DMS 273 treated with DMSO at 0.1 percent for 48 hours (cell line): ENCODE data around the gene KRTAP5-4.
"Not testable (repeated sequence)": the region's sequence is repeated elsewhere in the genome, so short reads cannot be mapped to it uniquely, and the experiment has no call there.

Experiments used
- DNase-seq: peaks from one replicate; lab custom pipeline; 2025; lab: John Stamatoyannopoulos, UW

Gene KRTAP5-4

DNA sequence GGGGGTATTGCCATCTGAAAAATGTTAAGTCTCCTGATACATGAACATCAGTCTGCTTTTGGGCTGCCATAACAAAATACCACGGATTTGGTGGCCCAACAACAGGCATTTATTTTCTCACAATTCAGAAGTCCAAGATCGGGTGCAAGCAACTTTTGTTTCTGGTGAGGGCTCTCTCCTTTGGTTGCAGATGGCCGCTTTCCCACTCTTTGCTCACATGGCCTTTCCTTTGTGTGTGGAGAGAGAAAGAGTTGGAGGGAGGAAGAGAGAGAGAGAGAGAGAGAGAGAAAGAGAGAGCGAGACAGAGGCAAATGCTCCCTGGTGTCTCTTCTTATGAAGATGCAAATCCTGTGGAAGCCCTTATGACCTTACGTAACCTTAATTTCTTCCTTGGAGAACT is 21.3 kb downstream of the KRTAP5-4 start:
- DNase-seq, result no peak

DNA sequence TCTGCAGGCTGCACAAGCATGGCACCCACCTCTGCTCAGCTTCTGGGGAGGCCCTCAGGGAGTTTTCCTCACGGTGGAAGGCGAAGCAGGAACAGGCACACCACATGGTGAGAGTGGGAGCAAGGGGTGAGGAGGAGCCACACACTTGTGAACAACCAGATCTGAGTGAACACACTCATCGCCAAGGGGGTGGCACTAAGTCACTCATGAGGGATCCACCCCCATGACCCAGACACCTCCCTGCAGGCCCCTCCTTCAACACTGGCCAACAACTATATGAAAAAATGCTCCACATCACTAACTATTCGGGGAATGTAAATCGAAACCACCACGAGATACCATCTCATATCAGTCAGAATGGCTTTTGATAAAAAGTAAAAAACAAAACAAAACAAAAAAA is 23.1 kb downstream of the KRTAP5-4 start:
- no peak for DNase-seq

DNA sequence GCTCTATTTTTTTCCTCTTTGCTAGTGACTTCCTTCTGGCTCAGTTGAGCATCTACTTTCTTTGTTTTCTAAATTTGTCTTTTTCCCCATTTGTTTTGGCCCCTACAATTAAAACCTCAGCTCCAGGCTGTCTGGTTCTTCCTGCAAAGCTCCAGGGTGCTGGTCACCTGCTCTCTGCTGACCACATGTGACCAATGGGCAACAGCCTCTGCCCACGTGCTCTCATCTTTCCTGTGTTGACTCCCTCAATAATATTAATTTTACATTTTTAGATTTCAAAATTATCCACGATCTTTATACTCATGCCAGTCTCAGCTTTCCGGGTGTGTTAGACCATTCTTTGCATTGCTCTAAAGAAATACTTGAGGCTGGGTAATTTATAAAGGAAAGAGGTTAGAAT is 23.5 kb downstream of the KRTAP5-4 start:
- not testable (repeated sequence) for DNase-seq

GRCh38 chr11:1597994-1598380 is 24.0 kb downstream of the KRTAP5-4 start, which contains the start of gene KRTAP5-2:
Gene KRTAP5-2 (minus strand): TSS chr11:1598294. CDS start chr11:1598250, 44 bp downstream.
- no peak for DNase-seq

GRCh38 chr11:1597331-1597993 is 24.5 kb downstream of the KRTAP5-4 start:
- no peak for DNase-seq

DNA sequence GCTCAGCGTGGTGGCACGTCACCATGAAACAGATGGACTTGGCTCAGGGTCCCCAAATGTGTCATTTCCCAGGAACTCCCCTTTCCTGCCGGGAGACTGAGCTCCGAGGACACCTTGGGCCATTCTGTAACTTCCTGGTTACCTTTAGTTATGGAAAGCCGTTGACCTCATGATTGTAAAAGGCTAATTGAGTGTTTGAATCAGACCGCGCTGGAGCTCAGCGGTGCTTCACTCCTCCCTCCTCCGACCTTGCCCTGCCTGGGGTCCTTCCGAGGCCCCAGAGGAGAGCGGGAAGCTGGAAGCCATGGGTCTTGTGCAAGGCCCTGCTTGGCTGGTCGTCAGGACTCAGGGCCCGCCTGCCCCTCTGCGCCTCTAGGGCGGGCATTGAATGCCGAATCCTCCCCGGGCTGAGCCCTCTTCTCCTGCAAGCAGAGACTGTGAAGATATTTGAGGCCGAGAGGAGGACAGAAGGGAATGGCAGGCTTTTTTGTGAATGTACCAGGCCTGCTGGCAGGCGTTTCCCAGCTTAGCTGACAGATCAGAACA is 25.3 kb downstream of the KRTAP5-4 start:
- not testable (repeated sequence) for DNase-seq

DNA sequence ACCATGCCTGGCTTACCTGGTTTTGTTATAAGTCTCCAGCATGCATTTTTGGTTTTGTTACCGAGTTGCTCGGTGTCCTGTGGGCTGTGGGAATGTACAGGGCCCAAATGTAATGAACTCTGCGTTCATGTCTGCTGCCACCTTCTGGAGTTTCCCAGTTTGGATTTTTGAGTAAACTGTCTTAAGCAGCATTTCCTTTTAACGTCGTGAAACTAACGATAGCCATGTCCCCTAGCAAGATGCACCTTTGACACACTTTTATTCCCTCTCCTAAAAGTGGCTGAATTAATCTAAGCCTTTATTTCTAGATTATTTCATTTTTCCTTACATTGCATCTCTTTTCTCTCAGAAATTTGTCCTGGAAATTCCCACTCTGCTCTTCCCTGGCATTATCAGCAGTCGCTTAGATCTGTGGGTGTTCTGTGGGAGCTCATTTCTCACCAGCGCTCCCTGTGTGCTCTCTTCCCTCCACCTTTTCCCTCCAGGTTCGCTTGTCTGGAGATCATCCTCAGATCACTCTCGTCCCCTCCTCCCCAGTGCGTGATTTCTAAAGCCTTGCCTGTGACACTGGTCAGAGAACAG is 25.9 kb downstream of the KRTAP5-4 start:
- not testable (repeated sequence) for DNase-seq

- no peak for DNase-seq
Measured at GRCh38 chr11:1592628-1593027, 29.3 kb downstream of the KRTAP5-4 start.

DNA sequence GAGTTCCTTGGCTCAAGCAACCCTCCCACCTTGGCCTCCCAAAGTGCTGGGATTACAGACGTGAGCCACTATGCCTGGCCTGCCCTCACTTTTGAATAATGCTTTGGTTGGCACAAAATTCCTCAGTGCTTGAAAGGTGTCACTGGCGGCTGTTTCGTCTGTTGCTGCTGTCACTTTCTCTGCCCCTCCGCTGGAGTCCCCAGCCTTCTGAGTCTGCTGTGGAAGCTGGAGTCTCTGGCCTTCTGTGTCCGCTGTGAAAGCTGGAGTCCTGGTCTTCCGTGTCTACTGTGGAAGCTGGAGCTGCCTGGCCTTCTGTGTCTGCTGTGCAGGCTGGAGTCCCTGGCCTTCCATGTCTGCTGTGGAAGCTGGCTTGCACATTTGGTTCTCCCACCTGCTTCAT is 31.9 kb downstream of the KRTAP5-4 start:
- DNase-seq, result no peak

GRCh38 chr11:1589191-1589963 is 32.6 kb downstream of the KRTAP5-4 start:
- not testable (repeated sequence) for DNase-seq

DNA sequence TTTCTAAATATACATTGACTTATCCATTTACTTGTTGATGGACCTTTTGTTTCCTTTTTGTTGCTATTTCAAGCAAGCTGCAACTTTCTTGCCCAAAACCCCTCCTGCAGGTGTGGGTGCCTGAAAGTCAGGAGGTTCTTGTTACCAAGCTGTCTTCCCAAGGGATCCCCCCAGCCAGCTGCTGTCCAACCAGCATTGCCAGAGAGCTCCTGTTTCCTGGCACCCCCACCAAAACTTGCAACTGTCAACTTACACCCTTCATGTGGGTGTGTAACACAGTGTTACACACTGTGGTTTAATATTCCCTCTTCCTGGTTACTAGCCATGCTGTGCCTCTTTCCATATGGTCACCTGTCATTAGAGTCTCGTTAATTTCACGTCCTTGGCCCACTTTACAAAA is 35.2 kb downstream of the KRTAP5-4 start:
- DNase-seq, result no peak

DNA sequence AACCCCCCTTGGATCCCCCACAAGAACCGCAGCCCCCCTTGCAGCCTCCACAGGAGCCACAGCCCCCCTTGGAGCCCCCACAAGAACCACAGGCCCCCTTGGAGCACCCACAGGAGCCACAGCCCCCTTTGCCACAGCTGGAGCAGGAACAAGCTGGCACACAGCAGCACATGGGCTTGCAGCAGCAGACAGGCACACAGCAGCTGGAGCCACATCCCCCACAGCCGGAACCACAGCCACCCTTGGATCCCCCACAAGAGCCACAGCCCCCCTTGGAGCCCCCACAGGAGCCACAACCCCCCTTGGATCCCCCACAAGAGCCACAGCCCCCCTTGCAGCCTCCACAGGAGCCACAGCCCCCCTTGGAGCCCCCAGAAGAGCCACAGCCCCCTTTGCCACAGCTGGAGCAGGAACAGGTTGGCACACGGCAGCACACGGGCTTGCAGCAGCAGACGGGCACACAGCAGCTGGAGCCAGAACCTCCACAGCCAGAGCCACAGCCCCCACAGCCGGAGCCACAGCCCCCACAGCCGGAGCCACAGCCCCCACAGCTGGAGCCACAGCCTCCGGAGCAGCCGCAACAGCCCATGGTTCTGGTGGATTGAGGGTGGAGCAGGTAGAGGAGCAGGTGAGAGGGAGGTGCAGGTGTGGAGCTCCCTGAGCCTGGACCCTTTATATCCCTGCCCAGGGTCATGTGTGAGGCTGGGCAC is 37.1 kb downstream of the KRTAP5-4 start, which contains the start of gene KRTAP5-1:
KRTAP5-1 (minus strand) TSS at position 623 of the 710 bp plus-strand sequence; CDS start at position 589, 34 bp downstream.
- not testable (repeated sequence) for DNase-seq

DNA sequence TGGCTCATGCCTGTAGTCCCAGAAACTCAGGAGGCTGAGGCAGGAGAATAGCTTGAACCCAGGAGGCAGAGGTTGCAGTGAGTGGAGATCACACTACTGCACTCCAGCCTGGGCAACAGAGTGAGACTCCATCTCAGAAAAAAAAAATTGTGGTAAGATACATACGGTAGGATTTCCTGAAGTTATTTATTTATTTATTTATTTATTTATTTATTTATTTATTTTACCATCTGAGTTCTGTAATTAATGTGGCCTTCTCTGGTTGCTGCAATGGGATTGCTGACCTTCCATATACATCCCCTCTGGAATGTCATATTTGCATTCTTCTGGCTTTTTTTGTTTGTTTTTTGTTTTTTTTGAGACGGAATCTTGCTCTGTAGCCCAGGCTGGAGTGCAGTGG is 39.0 kb downstream of the KRTAP5-4 start:
- not testable (repeated sequence) for DNase-seq

GRCh38 chr11:1581976-1582375 is 40.0 kb downstream of the KRTAP5-4 start:
- no peak for DNase-seq

DNA sequence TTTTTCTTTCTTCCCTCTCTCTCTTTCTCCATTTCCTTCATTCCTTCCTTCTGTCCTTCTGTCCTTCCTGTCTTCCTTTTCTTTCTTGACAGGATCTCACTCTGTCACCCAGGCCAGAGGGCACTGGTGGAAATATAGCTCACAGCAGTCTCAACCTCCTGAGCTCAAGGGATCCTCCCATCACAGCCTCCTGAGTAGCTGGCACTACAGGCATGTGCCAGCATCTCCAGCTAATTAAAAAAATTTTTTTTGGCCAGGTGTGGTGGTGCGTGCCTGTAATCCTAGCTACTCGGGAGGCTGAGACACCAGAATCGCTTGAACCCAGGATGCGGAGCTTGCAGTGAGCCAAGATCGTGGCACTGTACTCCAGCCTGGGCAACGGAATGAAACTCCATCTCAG is 45.1 kb downstream of the KRTAP5-4 start:
- no peak for DNase-seq

DNA sequence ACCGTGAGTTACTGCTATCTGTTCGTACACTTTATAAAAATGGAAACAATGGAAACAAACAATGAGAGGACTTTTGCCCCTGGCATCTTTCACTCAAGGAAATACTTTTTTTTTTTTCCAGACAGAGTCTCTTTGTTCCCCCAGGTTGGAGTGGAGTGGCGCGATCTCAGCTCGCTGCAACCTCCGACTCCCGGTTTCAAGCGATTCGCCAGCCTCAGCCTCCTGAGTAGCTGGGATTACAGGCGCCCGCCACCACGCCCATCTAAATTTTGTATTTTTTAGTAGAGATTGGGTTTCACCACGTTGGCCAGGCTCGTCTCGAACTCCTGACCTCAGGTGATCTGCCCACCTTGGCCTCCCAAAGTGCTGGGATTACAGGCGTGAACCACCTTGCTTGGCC is 46.2 kb downstream of the KRTAP5-4 start:
- DNase-seq, result not testable (repeated sequence)

GRCh38 chr11:1574933-1575242 is 47.0 kb downstream of the KRTAP5-4 start:
- no peak for DNase-seq

DNA sequence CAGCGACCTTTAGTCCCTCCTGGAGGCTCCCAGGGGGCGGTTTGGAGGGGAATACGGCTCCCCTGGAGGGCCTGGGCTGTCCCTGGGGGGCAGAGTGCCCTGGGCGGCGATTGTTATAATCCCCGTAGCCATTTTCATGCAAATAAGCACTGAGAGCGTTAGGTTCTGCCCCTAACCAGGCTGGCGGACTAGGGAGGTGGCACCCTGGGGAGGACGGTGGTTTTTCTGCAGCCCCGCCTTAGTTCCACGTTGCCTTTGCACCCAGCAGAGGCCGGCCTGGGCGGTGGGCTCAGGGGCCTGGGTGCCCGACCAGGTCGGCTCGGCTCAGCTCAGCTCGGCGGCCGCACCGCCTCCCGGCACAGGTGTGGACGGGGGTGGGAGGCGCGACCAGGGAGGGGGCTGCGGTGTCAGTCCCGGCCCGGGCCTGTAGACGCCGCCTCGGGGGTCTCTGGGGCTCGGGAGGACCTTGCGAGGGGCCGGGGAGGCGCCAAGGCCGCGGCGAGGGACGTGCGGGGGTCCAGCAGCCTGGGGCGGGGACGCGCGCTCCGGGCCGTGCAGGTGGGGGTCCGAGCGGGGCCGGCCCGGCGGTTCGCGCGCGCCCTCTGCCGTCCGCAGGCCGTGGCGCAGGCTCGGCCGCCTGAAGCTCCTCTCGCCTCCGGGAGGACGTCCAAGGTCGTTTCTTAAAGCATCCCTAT is 47.6 kb downstream of the KRTAP5-4 start:
- no peak for DNase-seq

DNA sequence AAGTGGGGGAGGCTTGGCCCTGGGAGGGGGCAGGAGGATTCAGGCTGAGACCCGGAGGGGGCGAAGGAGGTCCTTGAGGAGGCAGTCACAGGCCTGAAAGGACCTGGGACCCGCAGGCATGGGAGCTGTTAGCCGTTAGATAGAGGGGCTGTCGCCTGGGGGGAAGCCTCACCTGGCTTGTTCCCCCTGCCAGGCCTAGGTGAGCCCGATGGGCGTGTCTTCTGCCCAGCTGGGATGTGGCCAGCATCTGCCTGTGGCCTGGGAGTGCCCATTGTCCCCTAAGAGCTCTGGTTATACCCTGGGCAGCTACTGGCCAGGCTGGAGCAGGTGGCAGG is 48.1 kb downstream of the KRTAP5-4 start:
- no peak for DNase-seq

DNA sequence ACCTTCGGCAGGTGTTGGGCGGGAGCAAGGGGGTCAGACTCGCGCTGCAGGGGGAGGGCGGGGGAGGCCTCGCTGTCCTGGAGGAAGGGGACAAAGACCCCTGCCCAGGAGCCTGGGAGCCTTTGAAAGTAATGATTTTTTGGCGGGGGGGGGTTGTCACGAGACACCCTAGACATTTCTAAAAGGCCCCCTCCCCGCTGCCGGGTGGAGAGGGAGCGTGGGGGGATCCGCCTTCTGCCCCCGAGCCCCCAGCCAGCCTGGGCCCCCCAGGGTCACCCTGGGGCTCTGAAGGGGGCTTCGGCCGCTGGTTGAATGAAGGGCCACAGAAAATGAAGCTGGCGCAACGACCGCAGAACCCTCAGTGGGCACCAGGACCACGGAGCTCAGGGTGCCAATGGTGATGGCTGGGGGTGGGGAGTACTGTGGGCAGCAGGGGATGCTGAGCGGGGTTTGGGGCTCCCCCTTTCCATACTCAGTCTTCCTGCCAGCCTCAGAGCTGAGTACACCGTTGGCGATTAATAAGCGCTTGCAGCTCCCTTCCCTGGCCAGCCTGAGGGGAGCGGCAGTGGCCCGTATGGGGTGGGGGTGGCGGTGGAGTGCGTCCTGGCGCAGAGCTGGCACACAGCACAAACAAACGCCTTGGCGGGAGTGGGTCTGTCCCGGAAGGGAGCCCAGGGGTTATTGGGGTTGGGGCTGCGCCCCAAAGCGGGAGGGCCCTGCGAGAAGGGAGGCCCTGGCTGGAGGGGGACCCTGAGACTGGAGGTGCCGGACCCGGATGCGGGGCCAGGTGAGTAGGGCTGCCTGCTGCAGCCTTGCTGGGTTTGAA is 48.6 kb downstream of the KRTAP5-4 start:
- DNase-seq, result no peak
